Prostate gland (tissue), 2 donors: ENCODE results near the gene VWA8. TPM values are rescaled to one million over a fixed set of nuclear protein-coding genes. Genes with fewer than 3 reads are reported as not detected.

Source experiments
- DNase-seq: peaks from one replicate; pipeline ENCODE4 v3.0.0-alpha.2; 2019; ENCODE audit warnings: low spot score
- H3K27ac ChIP-seq, 2 donors: fragments of 200-600 bp; sonication (generic); 2 replicates each; pipeline ENCODE4 v1.5.1; 2017 to 2019
- H3K27me3 ChIP-seq: fragments of 200-600 bp; sonication (generic); replicated peaks from 2 replicates; pipeline ENCODE4 v1.5.1; 2019; ENCODE audit not compliant: insufficient read depth
- H3K36me3 ChIP-seq, 2 donors: fragments of 200-600 bp; sonication (generic); 1 replicate in 1 of 2; 2 replicates in 1 of 2; pipeline versions ENCODE4 v1.5.1 to v1.8.1; 2017 to 2019
- H3K4me1 ChIP-seq: fragments of 200-600 bp; sonication (generic); replicated peaks from 2 replicates; pipeline ENCODE4 v1.5.1; 2019
- H3K4me3 ChIP-seq, 2 donors: fragments of 200-600 bp; sonication (generic); 2 replicates each; pipeline ENCODE4 v1.5.1; 2017 to 2019
- H3K9me3 ChIP-seq: fragments of 200-600 bp; sonication (generic); 2 replicates; pipeline ENCODE4 v1.5.1; 2017
- CTCF ChIP-seq, 4 experiments: fragments of 200-600 bp in 2 of 4; fragments of 450-650 bp in 2 of 4; sonication (generic) in 2 of 4; IDR thresholded peaks; 1 replicate in 3 of 4; 2 replicates in 1 of 4; pipeline ENCODE4 v1.5.1; 2016 to 2019; ENCODE audit warnings: antibody characterized with exemption in 4 of 4, mild to moderate bottlenecking in 2 of 4, moderate library complexity in 2 of 4
- POLR2A ChIP-seq: fragments of 450-650 bp; IDR thresholded peaks from one replicate; pipeline ENCODE4 v1.6.1; 2016; ENCODE audit warnings: antibody characterized with exemption, mild to moderate bottlenecking
- POLR2AphosphoS5 ChIP-seq: sonication (generic); formaldehyde crosslinking; IDR thresholded peaks from one replicate; pipeline ENCODE4 v1.6.1; 2017; ENCODE audit warnings: antibody characterized with exemption
- WGBS: methylation state at CpG from one replicate; pipeline ENCODE4 v1.1.5; 2018; 5-methylcytosine and 5-hydroxymethylcytosine counted together
- intact Hi-C: fragments of 100-400 bp; cut with DNase I; formaldehyde crosslinking; loops from one replicate; pipeline ENCODE4 v1.14.2; 2022
- total RNA-seq, 2 donors: library from RNA; depleted of rRNA; stranded (reverse); fragments of >200 nt; gene quantifications; one replicate each; pipeline ENCODE4 v1.1.0, GENCODE V29; 2016

VWA8 gene
- total RNA-seq, 2 donors from 2014 or later = 18.1 to 21.8 TPM

GRCh38 chr13:41673640-41674039 is 287.3 kb downstream of the VWA8 start:
- intact Hi-C loops = loop anchor here (10.0 kb wide), 1 partner anchor 291 kb away; the partner anchor contains the start of gene VWA8
- Histone ChIP-seq H3K4me3 (no peak overlapping the region), H3K4me1 (no peaks in the 10 kb centered on the region), H3K27me3 (no peaks in the 10 kb centered on the region), H3K36me3 (no peaks in the 10 kb centered on the region), H3K27ac (no peak overlapping the region), H3K9me3 (no peaks in the 10 kb centered on the region)
- TF ChIP-seq POLR2A (no peak), CTCF (IDR thresholded peaks at IDR 0.05) (no peak), POLR2AphosphoS5 (no peak)
- 81% methylated on average over 2 of the region's 2 CpGs for WGBS
- no peak for DNase-seq

GRCh38 chr13:41670873-41671443 is 290.0 kb downstream of the VWA8 start:
- no peaks in the 10 kb centered on the region for H3K27me3 ChIP-seq
- 56% methylated on average over 8 of the region's 8 CpGs for WGBS
- peak overlapping the region in 1 of 2 donors; percentile 63 for H3K27ac ChIP-seq
- TF ChIP-seq POLR2AphosphoS5 (peak; percentile 73), CTCF (IDR thresholded peaks at IDR 0.05) (no peak)
- no peaks in the 10 kb centered on the region for H3K4me1 ChIP-seq
- no peak overlapping the region for H3K4me3 ChIP-seq
- H3K36me3 ChIP-seq = no peaks in the 10 kb centered on the region
- intact Hi-C loops = loop anchor here (10.0 kb wide), 1 partner anchor 294 kb away; the partner anchor contains the start of gene VWA8
- no peak for DNase-seq
- H3K9me3 ChIP-seq = no peaks in the 10 kb centered on the region

DNA sequence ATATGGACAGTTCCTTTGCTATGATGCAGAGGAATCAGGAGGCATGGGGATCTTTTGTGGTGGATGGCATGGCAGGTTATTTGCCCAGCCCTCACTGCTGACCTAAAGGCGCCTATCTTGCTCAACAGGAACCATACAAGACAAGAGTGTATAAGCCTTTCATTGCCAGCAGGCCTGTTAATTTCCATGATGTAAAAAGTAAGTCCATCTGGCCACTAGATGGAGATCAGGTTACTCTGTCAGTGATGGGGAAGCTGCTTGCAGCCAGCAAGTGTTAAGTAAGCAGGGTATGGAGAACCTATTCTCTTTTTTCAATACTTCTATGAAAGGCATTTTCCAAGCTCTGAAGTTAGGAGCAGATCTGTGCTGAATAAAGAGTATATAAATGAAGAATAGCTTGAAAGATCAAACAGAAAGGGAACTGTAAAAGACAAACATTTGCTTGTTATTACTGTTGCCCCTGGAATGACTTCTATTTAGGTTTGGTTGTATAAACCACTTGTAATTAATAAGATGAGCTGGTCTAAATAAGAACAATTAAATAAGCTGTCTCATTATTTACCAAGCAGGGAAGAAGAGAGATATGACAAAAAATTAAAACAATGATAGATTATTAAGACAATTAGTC is 292.7 kb downstream of the VWA8 start:
- WGBS = 17% methylated on average over 1 of the region's 1 CpG
- no peak overlapping the region for H3K4me3 ChIP-seq
- intact Hi-C loops = loop anchor here (2.0 to 5.0 kb wide), 2 partner anchors 374 to 443 kb away; no protein-coding TSS in a partner anchor
- DNase-seq = peak; percentile 86
- H3K36me3 ChIP-seq = no peaks in the 10 kb centered on the region
- H3K27me3 ChIP-seq = no peaks in the 10 kb centered on the region
- H3K9me3 ChIP-seq = no peaks in the 10 kb centered on the region
- H3K4me1 ChIP-seq = no peaks in the 10 kb centered on the region
- TF ChIP-seq POLR2AphosphoS5 (peak; percentile 91), CTCF (IDR thresholded peaks at IDR 0.05) (peak; percentile 50 to 95 (median 92)), POLR2A (peak; percentile 7)
- H3K27ac ChIP-seq = no peak overlapping the region

GRCh38 chr13:41666644-41667043 is 294.3 kb downstream of the VWA8 start:
- Histone ChIP-seq H3K4me1 (no peaks in the 10 kb centered on the region), H3K27me3 (no peaks in the 10 kb centered on the region), H3K36me3 (no peaks in the 10 kb centered on the region), H3K9me3 (no peaks in the 10 kb centered on the region), H3K27ac (no peak overlapping the region), H3K4me3 (no peak overlapping the region)
- intact Hi-C loops = loop anchor here (5.0 kb wide), 1 partner anchor 376 kb away; no protein-coding TSS in a partner anchor
- WGBS = 91% methylated on average over 4 of the region's 4 CpGs
- TF ChIP-seq POLR2AphosphoS5 (no peak), POLR2A (no peak), CTCF (IDR thresholded peaks at IDR 0.05) (no peak)
- no peak for DNase-seq

GRCh38 chr13:41660411-41660810 is 300.5 kb downstream of the VWA8 start:
- Histone ChIP-seq H3K9me3 (no peaks in the 10 kb centered on the region), H3K4me1 (no peaks in the 10 kb centered on the region), H3K36me3 (no peaks in the 10 kb centered on the region), H3K27ac (no peak overlapping the region), H3K27me3 (no peaks in the 10 kb centered on the region), H3K4me3 (no peak overlapping the region)
- TF ChIP-seq CTCF (IDR thresholded peaks at IDR 0.05) = no peak
- no peak for TF ChIP-seq POLR2A
- TF ChIP-seq POLR2AphosphoS5 = no peak
- no peak for DNase-seq
- WGBS = 84% methylated on average over 2 of the region's 2 CpGs
- intact Hi-C loops = no loop called here
